Activated CD8-positive, alpha-beta memory T cell treated with anti-CD3 and anti-CD28 coated beads, Interleukin-2, amount 50 U/mL, for 4 hours (primary cell): ENCODE data around the gene SERPING1.
A peak's percentile ranks its signal among the peaks of the same experiment; 100 is the strongest.

ENCODE experiments used
- DNase-seq: peaks from one replicate; pipeline ENCODE4 v3.0.0-alpha.2; 2020

SERPING1 gene

GRCh38 chr11:57656885-57657193 lies 59.4 kb downstream of the SERPING1 start:
- no peak for DNase-seq

GRCh38 chr11:57657194-57658022 lies 59.9 kb downstream of the SERPING1 start, which contains the start of gene CLP1:
TSS of gene CLP1 (plus strand) at chr11:57657762. CDS start at chr11:57659477, 1,715 bp downstream.
- peak; percentile 99 for DNase-seq

GRCh38 chr11:57658023-57658361 lies 60.5 kb downstream of the SERPING1 start:
- DNase-seq = no peak

- no peak for DNase-seq
Measured at GRCh38 chr11:57659669-57660068, 62.2 kb downstream of the SERPING1 start.

- no peak for DNase-seq
Measured at GRCh38 chr11:57662893-57663292, 65.4 kb downstream of the SERPING1 start.

GRCh38 chr11:57663975-57664374 lies 66.5 kb downstream of the SERPING1 start:
- no peak for DNase-seq
